Stomach (tissue), 4 donors: ENCODE measurements around the gene DHX58.

Experiments used
- EP300 ChIP-seq: sonication (generic); formaldehyde crosslinking; IDR thresholded peaks from one replicate; pipeline ENCODE4 v1.6.1; 2017; ENCODE audit warnings: antibody characterized with exemption
- POLR2A ChIP-seq, 4 donors: fragments of 450-650 bp; IDR thresholded peaks; one replicate each; pipeline ENCODE4 v1.6.1; 2016; ENCODE audit warnings: antibody characterized with exemption in 4 of 4, control low read depth in 2 of 4, mild to moderate bottlenecking in 1 of 4, moderate library complexity in 1 of 4
- POLR2AphosphoS5 ChIP-seq, 3 donors: sonication (generic); formaldehyde crosslinking; IDR thresholded peaks; one replicate each; pipeline ENCODE4 v1.6.1; 2016; ENCODE audit warnings: antibody characterized with exemption in 3 of 3
- TF ChIP-seq, protein P1 (sequence below), 7 experiments: fragments of 450-650 bp in 4 of 7; fragments of 200-600 bp in 3 of 7; sonication (generic) in 3 of 7; IDR thresholded peaks; one replicate each; pipeline ENCODE4 v1.5.1; 2016 to 2019; ENCODE audit warnings: antibody characterized with exemption in 7 of 7, control low read depth in 2 of 7, mild to moderate bottlenecking in 1 of 7

DNA sequence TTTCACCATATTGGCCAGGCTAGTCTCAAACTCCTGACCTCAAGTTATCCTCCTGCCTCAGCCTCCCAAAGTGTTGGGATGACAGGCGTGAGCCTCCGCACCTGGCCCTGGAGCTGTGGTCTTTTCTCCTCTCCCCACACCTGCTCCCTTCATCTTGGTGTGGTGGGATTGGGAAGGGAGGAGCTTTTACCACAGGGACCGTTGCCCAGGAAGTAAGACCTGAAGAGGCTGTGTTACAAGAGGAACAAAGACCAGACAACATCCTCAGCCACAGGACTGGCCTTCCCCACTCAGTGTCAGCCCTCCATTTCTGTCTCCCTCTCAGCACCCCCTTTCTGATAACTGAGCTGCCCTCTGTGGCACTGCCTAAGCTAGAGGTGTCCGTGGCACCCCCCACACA lies 52.7 kb downstream of the DHX58 start:
- TF ChIP-seq POLR2A (IDR thresholded peaks at IDR 0.05) = no peak
- TF ChIP-seq, protein P1, sequence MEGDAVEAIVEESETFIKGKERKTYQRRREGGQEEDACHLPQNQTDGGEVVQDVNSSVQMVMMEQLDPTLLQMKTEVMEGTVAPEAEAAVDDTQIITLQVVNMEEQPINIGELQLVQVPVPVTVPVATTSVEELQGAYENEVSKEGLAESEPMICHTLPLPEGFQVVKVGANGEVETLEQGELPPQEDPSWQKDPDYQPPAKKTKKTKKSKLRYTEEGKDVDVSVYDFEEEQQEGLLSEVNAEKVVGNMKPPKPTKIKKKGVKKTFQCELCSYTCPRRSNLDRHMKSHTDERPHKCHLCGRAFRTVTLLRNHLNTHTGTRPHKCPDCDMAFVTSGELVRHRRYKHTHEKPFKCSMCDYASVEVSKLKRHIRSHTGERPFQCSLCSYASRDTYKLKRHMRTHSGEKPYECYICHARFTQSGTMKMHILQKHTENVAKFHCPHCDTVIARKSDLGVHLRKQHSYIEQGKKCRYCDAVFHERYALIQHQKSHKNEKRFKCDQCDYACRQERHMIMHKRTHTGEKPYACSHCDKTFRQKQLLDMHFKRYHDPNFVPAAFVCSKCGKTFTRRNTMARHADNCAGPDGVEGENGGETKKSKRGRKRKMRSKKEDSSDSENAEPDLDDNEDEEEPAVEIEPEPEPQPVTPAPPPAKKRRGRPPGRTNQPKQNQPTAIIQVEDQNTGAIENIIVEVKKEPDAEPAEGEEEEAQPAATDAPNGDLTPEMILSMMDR (IDR thresholded peaks at IDR 0.05) = no peak
- no peak for TF ChIP-seq EP300
- no peak for TF ChIP-seq POLR2AphosphoS5 (IDR thresholded peaks at IDR 0.05)
